GM19397 (cell line): ENCODE data around the gene RHOC.
A peak's percentile ranks its signal among the peaks of the same experiment; 100 is the strongest.

Experiments
- ATAC-seq: cut with Tn5 transposase; IDR thresholded peaks from one replicate; pipeline ENCODE4 v1.9.1; 2021; ENCODE audit warnings: mild to moderate bottlenecking, moderate library complexity; ENCODE audit not compliant: unreplicated experiment

RHOC gene

DNA sequence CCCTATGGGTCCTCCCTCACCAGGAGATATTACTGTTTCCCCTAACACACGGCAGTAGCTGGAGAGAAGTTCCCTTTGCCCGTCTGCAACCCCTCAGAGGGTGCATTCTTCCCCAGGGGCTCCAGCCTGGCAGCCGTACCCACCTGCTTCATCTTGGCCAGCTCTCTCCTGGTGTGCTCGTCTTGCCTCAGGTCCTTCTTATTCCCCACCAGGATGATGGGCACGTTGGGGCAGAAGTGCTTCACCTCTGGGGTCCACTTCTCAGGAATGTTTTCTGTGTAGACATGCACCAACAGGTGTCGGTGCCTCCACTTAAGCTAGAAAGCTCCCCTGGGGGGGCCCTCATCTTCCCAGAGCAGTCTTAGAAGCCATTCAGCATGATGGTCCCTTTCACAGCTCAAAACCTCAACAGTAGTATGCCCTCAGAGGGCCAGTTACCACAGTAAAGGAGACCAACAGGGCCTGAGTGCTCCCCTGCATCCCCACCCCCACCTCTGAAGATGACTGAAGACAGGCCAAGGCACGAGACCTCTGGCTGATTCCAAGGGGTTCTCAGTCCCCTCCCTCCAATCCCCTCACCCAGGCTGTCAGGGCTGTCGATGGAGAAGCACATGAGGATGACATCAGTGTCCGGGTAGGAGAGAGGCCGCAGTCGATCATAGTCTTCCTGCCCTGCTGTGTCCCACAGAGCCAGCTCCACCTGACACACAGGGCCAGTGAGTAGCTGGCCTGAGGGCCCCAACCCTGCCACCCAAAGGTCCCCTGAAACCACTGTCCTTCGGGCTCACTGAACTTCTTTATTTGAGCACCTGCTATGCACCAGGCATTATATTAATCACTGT lies 4.3 kb downstream of the RHOC start:
- ATAC-seq = no peak

GRCh38 chr1:112702067-112702395 lies 4.9 kb downstream of the RHOC start:
- ATAC-seq = no peak

DNA sequence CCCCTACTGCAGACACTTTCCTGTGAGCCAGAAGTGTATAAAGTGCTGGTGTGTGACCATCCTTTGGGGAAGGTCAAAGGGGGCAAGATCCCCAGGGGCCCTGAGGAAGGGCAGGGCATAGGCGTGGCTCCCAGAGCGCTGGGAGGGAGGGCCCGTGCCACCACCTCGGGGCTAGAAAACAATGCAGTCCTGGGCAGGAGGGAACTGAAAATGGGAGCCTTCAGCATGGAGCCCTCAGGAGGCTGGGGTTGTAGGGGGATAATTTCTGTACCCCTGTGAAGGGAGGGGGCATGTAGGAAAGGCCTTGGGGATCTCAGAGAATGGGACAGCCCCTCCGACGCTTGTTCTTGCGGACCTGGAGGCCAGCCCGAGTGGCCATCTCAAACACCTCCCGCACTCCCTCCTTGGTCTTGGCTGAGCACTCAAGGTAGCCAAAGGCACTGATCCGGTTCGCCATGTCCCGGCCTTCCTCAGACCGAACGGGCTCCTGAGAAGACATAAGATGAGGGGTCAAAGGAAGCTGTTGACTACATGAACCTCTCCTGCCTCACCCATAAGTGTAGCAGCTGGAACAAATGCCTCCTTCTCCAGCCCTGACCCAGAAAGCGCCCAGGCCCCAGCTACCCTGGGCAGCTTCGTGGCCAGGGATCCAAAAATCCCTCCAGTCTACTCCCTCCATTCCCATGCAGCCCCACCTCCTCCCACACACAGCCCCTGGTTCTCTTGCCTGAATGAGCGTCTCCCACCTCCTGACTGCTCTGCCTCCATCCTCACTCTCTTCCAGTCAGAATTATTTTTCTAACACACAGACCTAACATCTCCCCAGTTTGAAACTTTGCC lies 5.5 kb downstream of the RHOC start:
- ATAC-seq = no peak

DNA sequence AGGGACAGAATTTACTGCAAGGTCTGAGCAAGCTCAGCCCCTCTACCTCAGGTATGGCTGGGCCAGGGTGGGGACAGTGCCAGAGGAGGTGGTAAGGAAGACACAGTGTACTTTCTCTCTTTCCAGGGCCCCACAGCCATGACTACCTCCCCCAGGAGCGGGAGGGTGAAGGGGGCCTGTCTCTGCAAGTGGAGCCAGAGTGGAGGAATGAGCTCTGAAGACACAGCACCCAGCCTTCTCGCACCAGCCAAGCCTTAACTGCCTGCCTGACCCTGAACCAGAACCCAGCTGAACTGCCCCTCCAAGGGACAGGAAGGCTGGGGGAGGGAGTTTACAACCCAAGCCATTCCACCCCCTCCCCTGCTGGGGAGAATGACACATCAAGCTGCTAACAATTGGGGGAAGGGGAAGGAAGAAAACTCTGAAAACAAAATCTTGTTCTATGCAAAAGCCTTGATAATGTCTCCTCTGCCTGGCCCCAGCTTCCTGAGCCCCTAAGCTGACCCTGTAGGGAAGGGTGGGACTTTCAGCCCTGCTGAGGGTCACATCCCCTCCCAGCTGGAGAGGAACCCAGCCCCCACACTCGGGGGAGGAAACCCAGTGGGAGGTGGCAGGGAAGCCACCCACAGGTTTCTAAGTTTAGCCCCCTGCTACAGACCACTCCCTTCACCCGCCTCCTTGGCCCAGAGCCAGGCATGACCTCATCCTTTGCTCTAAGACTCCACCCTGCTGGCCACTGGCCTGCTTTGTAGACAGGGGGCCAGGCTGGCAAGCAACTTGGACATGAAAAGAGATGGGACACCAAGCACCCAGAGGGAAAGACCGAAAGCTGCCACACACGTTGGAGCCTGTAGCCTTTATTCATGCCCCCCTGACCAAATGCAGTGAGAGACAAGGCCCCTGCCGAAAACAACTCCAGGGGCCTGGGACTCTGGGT lies 6.4 kb downstream of the RHOC start:
- peak; percentile 45 for ATAC-seq

DNA sequence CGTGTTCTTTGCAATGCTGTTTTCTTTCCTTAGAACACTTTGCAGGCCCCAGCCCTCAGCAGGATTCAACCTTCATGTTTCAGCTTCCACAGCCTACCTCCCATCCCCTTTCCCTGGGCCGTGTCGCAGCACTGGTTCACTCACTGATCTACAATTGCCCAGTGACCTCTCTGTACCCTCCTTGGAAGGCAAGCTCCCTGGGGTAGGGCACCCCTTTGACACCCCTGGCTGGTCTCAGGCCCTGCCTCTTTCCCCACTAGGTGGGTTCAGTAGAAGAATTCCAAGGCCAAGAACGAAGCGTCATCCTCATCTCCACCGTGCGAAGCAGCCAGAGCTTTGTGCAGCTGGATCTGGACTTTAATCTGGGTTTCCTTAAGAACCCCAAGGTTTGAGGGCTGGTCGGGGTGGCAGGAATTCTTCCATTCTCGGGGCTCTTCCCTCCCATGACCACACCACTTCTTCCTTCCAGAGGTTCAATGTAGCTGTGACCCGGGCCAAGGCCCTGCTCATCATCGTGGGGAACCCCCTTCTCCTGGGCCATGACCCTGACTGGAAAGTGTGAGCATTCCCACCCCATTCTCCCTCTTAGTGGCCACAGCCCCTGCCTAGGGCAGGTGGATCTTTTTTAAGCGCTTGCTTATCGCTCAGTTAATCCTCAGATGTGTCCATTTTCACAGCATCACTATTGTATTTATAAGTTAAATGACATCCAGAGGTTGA lies 7.3 kb downstream of the RHOC start:
- no peak for ATAC-seq

DNA sequence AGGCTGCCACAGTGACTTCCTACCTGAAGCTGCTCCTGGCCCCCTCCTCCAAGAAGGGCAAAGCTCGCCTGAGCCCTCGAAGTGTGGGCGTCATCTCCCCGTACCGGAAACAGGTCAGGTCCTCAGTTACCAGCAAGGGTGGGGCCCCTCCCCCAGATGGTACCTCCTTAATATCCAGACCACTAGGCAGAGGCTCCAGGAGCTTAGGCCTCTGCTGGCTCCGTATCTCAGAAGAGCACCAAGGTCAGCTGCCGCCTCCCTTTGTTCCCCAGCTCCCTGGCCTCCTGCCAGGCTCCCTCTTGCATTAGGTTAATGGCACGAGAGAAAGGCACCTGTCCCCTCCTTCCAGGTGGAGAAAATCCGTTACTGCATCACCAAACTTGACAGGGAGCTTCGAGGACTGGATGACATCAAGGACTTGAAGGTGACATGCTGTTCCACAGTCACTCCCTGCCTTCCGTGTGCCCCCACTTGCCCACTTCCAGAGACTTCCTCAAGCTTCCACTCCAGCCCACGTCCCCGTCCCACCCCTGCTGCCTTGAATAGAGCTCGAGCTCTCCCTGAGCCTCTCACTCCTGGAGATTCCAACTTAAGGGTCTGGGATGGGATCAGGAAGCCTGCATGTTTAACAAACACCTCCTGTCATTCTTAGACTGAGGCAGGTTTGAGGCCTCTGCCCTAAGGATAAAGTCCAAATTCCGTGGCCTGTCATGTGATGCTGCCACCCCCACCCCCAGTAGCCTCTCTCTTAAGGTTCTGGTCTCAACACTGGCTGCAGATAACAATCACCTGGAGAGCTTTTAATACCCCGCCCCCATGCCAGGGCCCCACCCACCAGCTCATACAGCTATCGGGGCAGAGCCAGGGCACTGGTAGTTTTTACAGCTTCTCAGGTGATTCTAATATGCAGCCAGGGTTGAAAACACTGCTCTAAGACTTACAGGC lies 8.3 kb downstream of the RHOC start:
- no peak for ATAC-seq

GRCh38 chr1:112697781-112698201 lies 9.1 kb downstream of the RHOC start:
- ATAC-seq = no peak

DNA sequence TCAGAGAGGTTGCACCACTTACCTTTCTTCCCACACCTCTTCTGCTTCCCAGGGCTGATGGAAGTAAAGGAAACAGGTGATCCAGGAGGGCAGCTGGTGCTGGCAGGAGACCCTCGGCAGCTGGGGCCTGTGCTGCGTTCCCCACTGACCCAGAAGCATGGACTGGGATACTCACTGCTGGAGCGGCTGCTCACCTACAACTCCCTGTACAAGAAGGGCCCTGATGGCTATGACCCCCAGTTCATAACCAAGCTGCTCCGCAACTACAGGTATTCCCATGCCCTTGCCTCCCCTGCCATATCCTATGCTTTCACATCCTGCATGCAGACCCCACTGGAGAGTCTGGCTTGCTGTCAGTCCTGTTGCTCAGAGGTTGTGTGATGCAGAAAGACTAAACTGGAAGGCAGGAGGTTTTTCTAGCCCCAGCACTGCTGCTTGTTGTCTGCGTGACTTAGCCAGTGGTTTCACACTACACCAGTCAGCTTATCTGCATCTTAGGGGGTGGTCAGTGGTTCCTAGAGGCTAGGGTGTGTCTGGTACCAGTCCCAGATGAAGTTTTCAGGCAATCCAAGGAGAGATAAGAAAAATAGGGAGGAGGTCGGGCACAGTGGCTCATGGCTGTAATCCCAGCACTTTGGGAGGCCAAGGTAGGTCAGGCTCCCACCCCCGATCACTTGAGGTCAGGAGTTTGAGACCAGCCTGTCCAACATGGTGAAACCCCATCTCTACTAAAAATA lies 10.2 kb downstream of the RHOC start:
- no peak for ATAC-seq

DNA sequence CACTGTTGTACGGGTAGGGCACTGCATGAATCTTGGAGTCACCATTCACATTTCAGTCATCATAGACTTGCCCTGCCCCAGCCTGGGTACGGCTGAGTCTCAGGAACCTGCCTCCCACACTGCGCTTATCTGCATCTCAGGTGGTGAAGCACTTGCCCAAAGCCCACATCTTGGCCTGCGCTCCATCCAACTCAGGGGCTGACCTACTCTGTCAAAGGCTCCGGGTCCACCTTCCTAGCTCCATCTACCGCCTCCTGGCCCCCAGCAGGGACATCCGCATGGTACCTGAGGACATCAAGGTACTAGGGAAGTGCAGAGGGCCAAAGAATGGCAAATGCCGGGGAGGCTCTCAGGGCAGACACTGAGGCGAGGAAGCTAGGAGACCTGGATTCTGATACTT lies 11.7 kb downstream of the RHOC start:
- ATAC-seq = no peak

DNA sequence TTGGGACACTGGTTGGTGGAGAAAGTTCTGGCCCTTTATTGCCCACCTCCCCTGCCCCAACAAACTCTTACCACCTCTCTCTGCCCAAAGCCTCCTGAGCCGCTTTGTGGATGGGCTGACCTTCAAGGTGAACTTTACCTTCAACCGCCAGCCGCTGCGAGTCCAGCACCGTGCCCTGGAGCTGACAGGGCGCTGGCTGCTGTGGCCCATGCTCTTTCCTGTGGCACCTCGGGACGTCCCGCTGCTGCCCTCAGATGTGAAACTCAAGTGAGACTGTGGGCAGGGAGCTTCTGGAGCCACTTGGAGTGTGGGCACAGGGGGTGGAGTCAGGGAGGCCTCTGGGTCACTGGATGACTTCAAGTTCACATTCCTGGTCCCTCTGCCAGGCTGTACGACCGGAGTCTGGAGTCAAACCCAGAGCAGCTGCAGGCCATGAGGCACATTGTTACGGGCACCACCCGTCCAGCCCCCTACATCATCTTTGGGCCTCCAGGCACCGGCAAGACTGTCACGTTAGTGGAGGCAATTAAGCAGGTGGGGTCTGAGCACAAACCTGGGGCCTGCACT lies 12.5 kb downstream of the RHOC start:
- ATAC-seq = no peak

GRCh38 chr1:112693821-112694220 lies 13.1 kb downstream of the RHOC start:
- ATAC-seq = no peak

DNA sequence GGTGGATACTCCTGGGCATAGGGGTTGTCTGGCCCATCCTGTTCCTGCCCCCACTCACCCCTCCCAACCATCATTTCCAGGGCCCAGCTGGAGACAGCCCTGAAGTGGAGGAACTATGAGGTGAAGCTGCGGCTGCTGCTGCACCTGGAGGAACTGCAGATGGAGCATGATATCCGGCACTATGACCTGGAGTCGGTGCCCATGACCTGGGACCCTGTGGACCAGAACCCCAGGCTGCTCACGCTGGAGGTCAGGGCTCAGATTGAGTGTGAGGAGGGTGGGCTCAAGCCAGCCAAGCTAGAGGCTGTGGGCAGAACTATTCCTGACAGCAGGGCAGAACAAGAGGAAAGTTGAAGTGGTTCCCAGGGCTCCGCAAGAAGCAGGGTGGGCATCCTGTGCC lies 14.2 kb downstream of the RHOC start:
- no peak for ATAC-seq

GRCh38 chr1:112689842-112690237 lies 17.1 kb downstream of the RHOC start:
- no peak for ATAC-seq

GRCh38 chr1:112689196-112689841 lies 17.6 kb downstream of the RHOC start:
- ATAC-seq = no peak

DNA sequence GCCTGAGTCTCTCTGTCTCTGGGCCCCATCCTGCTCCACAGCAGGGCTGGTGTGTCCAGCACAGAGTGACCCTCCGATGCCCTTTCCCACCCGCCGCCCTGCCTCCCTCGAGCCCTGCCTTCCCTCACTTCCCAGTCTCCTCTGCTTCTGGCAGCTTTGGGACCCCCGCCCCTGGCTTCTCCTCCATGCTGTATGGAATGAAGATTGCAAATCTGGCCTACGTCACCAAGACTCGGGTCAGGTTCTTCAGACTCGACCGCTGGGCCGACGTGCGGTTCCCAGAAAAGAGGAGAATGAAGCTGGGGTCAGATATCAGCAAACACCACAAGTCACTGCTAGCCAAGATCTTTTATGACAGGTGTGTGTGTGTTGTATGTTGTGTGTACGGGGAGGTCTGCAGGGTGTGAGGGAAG lies 18.1 kb downstream of the RHOC start:
- ATAC-seq = no peak

GRCh38 chr1:112687785-112688496 lies 19.0 kb downstream of the RHOC start:
- no peak for ATAC-seq

GRCh38 chr1:112687361-112687760 lies 19.6 kb downstream of the RHOC start:
- ATAC-seq = no peak
